ENCODE results near the gene AUTS2.
A peak's percentile ranks its signal among the peaks of the same experiment; 100 is the strongest.

AUTS2 gene

DNA sequence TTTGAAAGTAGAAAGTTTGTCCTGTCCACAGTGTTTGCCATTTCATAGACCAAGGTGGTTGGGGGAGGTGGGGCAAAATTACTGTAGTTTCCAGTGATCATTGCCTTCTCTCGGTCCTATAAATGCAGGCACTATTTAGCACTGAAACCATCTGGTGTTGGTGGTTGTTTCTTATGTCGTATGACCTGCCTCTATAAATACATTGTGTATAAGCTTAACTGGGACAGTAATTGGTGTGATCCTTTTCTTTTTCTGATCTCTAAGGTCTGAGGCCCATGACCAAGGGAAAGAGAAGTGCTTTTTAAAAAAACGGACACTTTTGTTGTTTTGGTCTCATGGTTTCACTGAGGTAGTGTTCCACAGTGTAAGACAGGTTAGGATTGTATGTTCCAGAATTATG is 63.1 kb downstream of the AUTS2 start:
- DNase-seq: no peak

DNA sequence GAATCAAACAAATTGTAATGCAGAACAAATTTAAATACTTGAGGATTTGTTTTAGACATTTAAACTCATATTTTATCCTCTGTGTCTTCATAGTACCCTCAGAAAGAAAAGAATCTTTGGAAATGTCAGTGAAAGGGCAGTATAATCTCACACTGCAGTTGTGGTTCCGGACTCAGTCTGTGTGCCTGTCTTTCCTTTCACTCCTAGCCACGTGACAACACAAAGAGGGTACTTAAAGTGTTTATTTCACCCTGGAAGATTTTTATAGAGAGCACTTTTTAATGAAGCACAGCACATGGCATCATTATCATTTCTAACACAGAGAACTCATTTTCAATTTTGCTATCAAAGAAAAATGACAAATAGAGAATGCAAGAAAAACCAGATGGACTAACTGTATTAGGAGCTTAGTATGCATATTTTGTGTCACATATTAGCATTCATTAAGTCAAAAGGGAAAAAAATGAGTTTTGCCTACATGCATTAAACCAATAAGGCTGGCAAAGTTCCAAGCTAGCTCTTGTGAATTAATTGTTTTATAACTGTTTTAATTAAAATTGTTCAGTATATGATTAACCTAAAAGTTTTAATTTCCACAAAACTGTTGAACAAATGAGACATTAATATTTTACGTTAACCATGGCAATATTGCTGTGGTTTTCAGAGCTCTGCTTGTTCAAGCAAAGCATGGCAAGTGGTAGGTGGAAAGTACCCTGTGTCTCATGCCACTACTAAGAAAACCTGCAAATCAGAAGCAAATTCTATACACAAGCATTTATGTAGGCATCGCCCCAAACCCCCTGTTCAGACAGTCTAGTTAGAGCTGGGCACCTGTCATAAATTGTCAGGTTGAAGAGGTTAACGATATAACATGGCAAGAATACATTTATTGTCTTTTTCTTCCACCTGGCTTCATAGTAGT is 65.9 kb downstream of the AUTS2 start:
- no peak for DNase-seq

DNA sequence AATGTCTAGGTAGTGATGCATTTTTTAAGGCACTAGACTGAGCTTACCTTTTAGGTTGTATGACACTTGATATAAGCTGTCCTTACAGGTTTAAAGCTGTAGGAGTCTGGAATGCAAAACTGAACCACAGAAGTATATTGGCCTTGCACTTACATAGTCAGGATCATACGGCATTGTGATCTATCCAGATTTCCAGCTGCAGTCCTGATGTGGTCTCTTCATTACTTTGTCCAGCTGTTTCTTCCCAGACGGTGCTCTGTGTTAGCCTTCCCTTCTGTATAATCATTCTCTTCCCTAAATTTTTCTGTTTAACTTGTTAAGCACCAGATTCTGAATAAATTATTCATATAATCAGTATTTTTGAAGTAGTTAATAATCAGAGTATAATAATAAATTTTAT is 67.1 kb downstream of the AUTS2 start:
- DNase-seq: no peak

DNA sequence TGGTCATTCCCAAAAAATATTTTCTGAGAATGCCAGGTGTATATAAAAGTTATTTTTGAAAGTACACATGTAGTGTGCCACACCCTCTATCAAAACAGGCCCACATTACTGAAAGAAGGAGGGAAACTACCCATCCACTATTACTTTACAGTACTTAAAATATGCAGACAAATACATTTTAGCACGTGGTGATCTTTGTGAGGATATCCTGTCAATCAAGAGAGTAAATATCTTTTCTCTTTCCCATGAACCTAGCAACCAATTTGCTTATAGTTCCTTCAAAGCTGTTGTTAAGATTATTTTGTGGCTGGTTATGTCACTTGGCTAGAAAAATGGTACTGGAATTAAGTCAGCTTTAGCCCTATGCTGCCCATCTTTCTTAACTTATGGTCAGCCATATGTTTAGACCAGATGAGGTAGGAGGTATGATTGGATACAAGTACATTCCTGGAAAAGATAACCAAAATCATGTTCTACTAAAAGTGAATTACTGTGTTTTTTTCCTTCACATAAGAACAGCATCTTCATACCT is 70.1 kb downstream of the AUTS2 start:
- no peak for DNase-seq

DNA sequence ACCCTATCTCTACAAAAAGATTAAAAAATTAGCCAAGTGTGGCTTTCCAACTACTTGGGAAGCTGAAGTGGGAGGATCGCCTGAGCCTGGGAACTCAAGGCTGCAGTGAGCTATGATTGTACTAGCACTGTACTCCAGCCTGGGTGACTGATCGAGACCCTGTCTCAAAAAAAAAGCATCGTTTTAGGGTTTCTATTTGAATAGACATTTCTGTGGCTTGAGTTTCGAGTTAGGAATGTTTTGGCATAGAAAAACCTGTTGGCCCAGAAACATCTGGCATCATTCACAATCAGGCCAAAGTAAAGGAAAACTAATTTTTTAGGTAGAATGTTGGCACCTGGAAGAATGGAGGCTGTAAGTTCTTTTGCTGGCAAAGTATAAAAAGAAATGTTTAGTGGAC is 72.4 kb downstream of the AUTS2 start:
- DNase-seq: no peak

DNA sequence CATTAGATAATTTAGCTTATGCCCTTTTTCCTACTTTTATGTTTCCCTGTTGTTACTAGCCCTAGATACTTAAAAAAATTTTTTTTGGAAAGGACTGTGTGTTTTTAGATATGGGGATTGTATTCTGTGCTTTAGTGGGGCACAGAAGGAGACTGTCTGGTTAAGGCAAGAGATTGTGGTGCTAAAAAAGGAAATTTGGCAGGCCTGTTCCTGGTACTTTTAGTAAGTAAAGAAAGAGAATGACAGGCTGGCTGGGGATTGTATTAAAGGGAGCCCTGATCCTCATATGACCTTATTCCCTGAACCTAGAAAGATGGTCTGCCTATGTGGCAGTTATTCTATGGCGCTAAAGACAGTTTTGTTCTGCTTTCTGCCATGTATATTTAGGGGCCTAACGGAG is 74.8 kb downstream of the AUTS2 start:
- no peak for DNase-seq

DNA sequence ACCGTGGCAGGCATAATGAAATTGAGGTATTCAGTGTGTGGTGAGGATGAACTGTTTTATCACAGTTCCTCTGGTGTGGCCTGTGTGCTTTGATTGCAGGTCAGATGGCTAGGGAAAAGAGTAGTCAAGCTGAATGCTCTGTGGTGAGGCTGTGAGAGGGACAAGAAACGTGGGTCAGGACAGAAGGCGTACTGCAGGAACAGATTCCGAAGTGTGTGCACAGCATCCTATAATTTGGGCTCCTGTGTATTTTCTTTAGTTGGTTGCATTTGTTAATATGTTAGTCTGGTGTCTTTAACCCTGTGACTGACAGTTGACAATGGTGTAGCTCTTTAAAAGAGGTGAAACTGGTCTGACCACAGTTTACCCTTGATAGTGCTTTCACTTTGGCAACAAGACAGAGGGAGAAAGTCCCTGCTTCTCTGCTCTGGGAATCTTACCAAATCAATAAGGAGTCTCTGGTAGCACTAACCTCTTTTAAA is 76.5 kb downstream of the AUTS2 start:
- DNase-seq: peak; percentile 49

DNA sequence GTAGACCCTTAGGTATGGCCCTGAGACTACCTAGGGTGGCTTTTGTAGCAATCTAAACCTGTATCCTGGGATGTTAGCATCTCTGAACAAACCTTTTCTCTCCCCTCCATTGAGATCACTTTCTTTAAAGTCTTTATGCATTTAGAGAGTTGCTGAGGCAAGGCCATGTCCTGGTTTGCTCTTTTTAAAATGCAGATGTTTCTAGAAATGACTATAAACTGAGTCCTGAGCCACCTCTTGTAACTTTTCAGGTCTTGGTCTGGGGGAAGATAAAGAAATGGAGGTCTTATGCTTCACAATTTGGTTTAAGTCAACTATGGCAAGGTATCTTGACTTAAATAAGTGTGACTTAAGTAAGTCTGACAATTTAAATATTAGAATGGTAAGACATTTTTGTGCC is 78.0 kb downstream of the AUTS2 start:
- DNase-seq: no peak

DNA sequence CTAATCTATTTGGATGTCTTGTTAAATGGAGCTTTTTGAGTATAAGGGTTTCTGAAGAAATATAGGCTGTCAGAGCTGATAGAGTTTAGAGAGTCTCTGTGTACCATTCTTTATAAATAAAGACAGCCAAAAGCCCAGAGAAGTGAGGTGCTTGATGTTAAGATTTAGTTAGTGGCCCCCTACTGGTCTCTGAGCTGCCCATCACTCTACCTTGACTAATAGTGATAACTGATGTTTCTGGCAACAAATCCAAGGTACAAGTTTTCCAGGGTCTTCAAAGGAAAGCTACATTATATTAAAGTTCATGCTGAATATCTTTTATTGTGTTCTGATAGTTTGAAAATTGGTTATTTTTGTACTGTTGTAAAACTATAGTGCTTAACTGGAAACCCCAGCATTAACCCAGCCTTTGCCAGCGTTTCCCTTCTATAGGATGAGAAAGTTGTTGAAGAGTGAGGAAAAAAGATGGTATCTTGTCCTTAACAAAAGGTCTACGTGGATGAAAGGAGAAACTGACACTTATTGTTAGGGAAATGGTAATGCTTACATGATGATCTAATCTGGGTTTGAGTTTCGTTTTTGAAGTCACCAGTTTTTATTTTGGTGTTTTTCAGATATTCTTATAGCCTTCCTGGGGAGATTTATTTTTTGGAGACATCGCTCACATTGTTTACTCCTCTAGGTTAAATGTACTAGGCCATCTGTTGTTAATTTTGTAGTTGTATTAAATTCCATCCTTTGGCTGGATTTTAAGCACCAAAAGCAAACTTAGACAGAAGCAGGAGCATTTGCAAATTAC is 79.0 kb downstream of the AUTS2 start:
- DNase-seq: peak; percentile 25

DNA sequence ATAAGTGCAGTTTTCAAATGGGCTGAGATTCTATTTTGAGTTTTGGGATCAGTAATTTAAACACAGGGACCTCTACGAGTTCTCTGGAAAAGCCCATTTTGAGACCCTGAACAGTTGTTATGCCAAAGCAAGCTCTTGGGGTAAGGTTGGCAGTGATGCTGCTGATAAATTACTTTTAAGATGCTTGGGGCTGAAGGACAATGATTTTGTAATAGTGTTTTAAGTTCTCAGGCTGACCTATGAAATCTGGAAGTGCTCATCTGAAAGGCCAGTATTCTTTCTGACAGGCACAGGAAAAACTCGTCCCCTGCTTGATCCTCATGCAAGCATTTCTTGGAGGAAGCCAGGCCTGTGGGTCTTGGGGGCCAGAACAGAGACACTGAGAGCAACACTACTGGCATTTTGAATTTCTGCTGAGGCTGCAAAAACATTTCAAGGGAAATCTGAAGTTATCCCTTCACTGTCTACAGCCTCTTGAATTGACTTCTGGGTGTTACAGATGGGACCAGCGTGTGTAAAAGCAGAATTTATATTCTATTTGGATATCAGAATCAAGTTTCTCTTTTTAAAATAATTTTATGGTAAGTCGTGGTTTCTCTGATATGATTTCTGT is 79.7 kb downstream of the AUTS2 start:
- DNase-seq: no peak

DNA sequence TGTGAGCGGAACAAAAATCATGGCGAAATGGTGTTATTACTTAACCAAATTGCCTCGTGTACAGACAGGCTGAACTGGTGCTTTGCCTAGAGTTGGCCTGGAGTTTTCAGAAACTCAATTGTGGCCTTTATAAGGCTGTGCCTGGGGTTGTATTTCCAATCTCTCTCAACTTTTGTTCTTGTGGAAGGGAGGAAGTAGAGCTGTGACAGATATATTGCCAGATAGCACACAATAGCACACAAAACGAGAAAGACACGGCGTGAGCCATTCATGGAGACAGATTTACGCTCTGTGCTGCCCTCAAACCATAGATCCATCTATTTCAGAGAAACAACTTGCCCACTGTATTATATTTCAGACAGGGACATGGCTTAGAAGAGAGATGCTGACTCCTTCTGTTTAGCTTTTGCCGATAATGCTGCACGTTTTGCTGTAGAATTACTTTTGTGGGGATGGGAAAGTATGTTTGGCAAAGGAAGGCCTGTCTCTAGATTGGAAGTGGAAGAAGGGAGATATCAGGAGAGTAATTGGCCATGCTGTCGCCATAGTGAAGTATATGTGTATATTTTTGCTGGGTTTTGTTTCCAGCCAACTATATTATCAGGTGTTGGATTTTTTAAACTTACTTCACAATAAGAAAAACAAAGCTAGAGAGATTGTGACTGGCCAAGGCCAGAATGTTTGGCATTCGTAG is 80.4 kb downstream of the AUTS2 start:
- no peak for DNase-seq

DNA sequence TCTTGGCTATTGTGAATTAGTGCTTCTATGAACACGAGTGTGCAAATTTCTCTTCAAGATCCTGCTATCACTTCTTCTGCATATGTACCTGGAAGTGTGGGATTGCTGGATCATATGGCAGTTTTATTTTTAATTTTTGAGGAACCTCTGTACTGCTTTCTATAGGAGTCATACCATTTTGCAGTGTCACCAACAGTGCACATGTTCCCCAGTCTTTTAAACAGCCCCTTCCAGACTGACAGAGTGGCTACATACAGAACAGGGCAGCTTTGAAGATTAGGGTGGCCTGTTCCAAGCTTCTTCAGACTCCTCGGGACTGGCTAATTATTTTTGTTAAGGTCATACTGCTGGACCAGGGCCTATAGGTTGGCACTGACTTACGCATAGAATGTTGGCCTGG is 82.9 kb downstream of the AUTS2 start:
- DNase-seq: no peak

DNA sequence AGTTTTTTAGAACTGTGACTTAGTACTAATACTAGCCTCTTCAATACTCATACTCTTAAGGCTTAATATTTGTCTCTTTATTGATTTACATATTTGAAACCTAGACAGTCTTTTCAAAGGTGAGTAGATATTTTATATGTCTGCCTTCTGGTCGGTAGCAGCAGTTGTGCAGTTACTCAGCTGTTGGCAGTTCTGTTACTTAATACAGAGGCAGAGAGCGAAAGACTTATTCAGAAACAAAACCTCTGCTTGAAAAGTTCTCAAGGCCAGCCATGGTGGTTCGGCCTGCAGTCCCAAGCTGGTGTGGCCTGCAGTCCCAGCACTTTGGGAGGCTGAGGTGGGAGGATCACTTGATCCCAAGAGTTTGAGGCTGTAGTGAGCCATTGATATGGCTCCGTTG is 84.2 kb downstream of the AUTS2 start:
- DNase-seq: no peak

DNA sequence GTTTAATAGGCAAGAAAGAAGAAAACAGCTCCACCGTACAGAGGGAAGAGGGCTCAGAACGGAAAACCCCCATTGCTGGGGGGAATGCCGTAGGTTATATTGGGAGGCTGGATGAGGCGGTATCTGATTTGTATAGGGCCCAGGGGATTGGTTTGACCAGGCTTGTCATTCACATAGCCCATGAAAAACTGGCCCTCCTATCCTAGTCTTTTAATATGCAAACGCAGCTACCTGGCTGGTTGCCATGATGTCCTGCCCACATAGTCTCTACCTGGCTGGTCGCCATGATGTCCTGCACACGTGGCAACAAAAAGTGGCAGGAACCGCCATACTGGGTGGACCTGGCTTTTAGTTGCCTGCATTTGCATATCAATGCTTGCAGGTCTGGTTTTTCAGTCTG is 84.7 kb downstream of the AUTS2 start:
- DNase-seq: no peak

DNA sequence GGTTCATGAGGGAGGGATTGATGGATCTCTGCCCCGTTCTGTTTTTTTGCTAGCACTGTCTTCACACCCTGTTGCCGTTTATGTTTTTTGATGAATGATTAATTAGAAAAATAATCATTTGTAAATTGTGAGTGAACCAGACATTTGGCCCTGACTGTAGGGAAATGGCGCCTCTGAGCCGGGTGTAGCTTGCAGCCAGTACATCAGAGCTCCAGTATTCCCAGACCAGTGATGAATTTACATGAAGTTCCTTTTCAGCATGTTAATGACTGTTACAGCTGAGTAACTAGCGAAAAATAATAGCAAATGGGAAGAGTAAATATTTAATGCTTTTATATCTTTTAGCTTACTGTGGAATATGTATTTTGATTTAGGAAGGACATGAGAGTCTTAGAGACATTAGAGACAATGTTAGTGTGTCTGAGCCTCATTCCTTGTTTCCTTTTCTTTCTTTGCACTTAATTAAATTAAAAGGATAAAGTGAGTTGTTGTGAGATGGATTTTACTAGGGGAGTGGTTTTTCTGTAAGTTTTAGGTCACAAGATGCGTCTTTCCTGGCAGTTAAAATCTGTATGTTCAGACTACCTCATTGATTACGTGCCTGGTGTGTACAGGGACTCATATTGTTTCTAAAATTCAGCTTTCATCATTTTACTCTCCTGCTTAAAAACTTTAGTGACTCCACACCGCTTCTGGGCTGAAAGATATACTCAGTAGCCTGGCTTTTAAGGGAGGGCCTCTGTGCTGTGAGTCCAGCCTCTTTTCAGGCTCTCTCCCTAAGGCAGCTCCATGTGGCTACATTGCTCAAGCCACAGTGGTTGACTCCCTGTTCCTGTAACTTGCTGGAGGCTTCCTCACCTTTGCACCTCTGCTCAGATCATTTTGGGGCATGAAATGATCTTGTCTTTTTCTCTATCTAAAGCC is 86.4 kb downstream of the AUTS2 start:
- no peak for DNase-seq

DNA sequence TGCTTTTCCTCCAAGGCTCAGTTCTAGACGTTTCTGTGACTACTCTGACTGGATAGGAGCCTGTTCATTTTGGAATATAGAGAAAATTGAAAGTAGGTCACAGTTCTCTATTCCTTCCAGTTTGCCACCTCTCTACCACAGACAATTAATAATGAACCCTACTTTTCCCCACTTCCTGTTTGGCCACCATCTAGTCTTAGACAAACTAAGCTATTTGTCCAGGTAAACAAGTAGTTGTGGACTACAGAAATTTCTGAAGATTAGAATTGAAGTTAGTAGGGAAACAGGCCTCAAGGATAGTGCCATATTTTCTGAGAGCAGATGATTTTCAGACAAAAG is 87.0 kb downstream of the AUTS2 start:
- no peak for DNase-seq

DNA sequence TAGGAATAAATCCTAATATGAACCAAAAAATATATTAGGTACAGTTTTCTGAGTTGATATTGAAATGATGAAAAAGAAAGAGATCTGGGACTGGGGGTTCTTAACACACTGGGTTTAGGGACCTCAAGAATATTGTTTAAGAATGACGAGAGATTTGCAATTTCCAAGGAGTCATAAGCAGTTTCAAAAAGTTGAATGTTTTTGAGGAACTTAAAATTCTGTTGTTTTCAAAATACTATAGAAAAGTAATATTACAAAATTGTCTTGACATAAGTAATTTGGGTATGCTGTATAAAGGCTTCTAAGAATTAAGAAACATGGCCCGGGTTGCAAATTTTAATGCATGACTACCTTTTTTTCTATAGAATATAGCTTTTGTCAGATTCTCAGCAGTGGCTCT is 88.1 kb downstream of the AUTS2 start:
- no peak for DNase-seq

DNA sequence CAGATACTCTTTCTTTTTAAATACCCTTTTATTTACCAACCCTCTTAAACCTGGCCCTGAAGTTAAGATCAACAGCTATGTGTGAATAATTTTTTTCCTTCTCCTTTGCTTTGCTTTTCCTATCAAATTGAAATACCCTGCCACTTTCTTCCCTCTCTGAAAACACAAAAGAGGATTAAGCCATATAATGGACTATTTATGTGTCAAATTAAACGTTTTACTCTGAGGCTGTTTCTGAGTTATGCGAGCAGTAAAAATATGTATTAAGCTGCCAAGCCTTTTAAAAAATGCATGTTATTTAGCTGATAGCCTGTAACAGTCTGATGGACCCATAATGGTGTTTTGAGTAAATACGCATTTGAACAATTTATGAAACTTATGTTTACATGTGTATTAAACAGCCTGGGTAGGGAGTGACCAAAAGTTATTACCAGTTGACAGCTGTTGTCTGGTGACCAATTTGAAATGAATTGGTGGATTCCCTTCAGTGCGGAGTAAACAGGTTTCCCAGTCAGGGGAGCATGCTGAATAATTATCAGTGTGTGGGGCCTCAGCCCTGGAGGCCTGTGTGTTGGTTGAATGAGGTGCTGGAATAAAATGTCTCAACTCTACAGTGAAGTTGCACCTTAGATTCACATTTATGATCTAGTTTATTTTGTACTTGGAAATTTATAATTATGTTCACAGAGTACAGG is 89.6 kb downstream of the AUTS2 start:
- DNase-seq: peak; percentile 45

DNA sequence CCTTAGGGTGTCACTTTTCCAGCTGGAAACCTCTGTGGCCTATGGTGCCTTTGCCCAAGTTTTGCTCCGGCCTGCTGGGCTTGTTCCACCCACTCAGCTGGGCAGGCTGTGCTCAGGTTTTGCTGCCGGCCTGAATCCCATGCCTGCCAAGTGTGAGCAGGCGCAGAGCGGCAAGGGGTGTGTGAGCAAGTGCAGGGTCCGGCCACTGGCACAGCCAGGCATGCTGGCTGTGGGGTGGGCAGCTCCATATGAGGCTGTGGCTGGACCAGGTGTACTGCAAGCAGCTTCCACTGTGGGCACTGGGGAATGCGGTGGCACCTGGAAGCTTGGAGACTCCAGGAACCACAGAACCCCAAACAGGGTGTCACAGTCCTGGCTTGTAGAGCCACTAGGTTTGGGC is 92.1 kb downstream of the AUTS2 start:
- no peak for DNase-seq

DNA sequence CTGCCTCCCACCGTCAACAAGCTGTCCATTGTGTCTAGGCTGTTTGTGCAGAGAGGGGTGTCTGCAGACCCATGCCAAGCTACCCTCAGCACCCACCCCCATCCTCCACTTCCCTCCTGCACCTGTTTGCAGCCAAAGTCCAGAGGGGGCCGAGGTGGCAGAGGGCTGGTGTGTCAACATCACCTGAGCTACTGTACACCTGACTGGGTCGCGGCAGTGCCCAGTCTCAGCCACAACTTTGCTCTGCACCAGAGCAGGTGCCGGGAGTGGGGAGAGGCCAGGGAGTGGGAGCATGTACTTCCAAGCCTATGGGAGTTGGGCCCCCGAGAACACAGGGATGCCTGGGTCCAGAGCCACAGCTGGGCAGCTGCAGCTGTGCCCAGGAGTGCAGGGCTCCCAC is 93.1 kb downstream of the AUTS2 start:
- no peak for DNase-seq

DNA sequence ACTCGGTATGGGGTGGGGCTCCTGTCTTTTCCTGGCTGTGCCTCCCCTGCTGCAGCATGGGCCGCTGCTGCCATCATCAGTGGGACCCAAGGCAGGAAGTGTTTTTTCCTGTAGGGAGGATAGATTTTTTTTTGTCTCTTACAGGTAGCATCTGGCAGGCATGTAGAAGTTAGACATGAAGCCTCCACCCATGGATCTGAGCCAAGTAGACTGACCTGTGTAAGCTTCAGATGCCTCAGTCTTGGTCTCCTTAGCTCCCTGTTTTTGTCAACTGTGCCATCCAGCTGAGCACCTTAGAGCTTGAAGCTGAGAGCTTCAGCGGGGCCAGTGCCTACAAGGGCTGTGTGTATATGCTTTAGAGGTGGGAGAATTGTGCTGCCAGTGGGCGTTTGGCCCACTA is 93.5 kb downstream of the AUTS2 start:
- DNase-seq: no peak
